GM12891 (cell line): ENCODE results near the gene HTR3C.
"Not testable (repeated sequence)": the region's sequence is repeated elsewhere in the genome, so short reads cannot be mapped to it uniquely, and the experiment has no call there.

Experiments used
- DNase-seq: peaks from one replicate; pipeline ENCODE4 v3.0.0; 2011; ENCODE audit warnings: low spot score; ENCODE audit not compliant: insufficient read length
- FAIRE-seq: peaks from 2 replicates; lab custom pipeline; 2011; peaks lifted over from hg19 to GRCh38; lab: Jason Lieb, UNC
- PAX5 ChIP-seq: IDR thresholded peaks from 2 replicates; pipeline ENCODE4 v1.6.1; 2011; ENCODE audit warnings: low read length, moderate library complexity, mild to moderate bottlenecking; ENCODE audit not compliant: insufficient read depth, severe bottlenecking
- POLR2A ChIP-seq: IDR thresholded peaks from 2 replicates; pipeline ENCODE4 v1.6.1; 2011; ENCODE audit warnings: low read depth, low read length, control low read depth
- POLR2AphosphoS5 ChIP-seq: IDR thresholded peaks from 2 replicates; pipeline ENCODE4 v1.6.1; 2011; ENCODE audit warnings: low read depth, low read length, control low read depth
- POU2F2 ChIP-seq: IDR thresholded peaks from 2 replicates; pipeline ENCODE4 v1.6.1; 2011; ENCODE audit warnings: low read depth, mild to moderate bottlenecking, control low read depth, low read length, moderate library complexity
- SPI1 ChIP-seq: IDR thresholded peaks from 2 replicates; pipeline ENCODE4 v1.6.1; 2011; ENCODE audit warnings: low read depth, low read length, control low read depth
- TAF1 ChIP-seq: IDR thresholded peaks from 2 replicates; pipeline ENCODE4 v1.6.1; 2011; ENCODE audit warnings: low read depth, low read length, control low read depth

HTR3C gene

DNA sequence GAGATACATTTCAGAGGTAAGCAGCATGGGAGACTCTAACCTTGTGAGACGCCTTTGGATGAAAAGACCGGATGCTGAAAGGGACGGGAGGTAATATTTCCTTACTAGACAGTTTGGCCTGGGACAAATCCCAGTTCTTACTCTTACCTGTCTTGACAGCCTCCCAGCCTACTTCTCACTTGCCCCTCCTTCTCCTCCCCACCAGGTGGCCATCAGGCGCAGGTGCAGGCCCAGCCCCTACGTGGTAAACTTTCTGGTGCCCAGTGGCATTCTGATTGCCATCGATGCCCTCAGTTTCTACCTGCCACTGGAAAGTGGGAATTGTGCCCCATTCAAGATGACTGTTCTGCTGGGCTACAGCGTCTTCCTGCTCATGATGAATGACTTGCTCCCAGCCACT, 15.0 kb upstream of the HTR3C start:
- no peak for FAIRE-seq
- TF ChIP-seq PAX5 (no peak), POU2F2 (no peak), POLR2A (no peak), POLR2AphosphoS5 (no peak), SPI1 (no peak), TAF1 (no peak)

GRCh38 chr3:184038307-184038706, 14.5 kb upstream of the HTR3C start:
- FAIRE-seq, DNase-seq: not testable (repeated sequence)

More for the DNA sequence above, 15.0 kb upstream of the HTR3C start:
- DNase-seq: no peak

- TF ChIP-seq POLR2A: no peak
- no peak for TF ChIP-seq PAX5
- no peak for TF ChIP-seq POLR2AphosphoS5
- no peak for TF ChIP-seq TAF1
- no peak for TF ChIP-seq SPI1
- TF ChIP-seq POU2F2: no peak
- no peak for DNase-seq
- FAIRE-seq: no peak
Observed at GRCh38 chr3:184039414-184039813, 13.4 kb upstream of the HTR3C start.

DNA sequence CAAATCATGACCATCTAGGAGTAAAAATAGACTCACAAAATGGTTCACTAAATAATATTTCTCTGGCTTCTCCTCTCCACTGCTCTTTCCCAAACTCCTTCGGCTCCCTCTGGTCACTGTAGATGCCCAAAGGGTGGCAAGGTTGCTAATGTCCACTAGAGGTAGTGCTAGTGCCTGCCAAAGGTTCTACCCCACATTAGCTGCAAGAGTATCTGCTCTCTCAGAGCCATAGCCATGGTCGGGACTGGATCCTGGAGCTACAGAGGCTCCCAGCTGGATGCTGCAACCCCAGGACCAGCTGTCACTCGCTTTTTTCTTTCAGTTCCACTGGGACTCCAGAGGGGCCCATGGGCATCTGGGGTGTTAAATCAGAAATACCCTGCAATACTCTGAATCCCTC, 12.8 kb upstream of the HTR3C start:
- DNase-seq (no peak), FAIRE-seq (no peak)
- TF ChIP-seq POLR2AphosphoS5 (no peak), PAX5 (no peak), POLR2A (no peak), SPI1 (no peak), POU2F2 (no peak), TAF1 (no peak)

GRCh38 chr3:184042617-184043016, 10.2 kb upstream of the HTR3C start:
- FAIRE-seq (no peak), DNase-seq (no peak)
- TF ChIP-seq TAF1: no peak
- no peak for TF ChIP-seq POLR2A
- no peak for TF ChIP-seq POU2F2
- TF ChIP-seq PAX5: no peak
- TF ChIP-seq POLR2AphosphoS5: no peak
- TF ChIP-seq SPI1: no peak

GRCh38 chr3:184045995-184046394, 6.9 kb upstream of the HTR3C start:
- DNase-seq (no peak), FAIRE-seq (no peak)
- no peak for TF ChIP-seq TAF1
- TF ChIP-seq SPI1: no peak
- no peak for TF ChIP-seq POLR2A
- no peak for TF ChIP-seq POU2F2
- TF ChIP-seq PAX5: no peak
- TF ChIP-seq POLR2AphosphoS5: no peak

- FAIRE-seq (no peak), DNase-seq (no peak)
- no peak for TF ChIP-seq TAF1
- TF ChIP-seq POLR2AphosphoS5: no peak
- TF ChIP-seq SPI1: no peak
- no peak for TF ChIP-seq POLR2A
- no peak for TF ChIP-seq PAX5
- no peak for TF ChIP-seq POU2F2
Observed at GRCh38 chr3:184050217-184050847, 2.5 kb upstream of the HTR3C start.

GRCh38 chr3:184058029-184058428, 5.2 kb downstream of the HTR3C start:
- TF ChIP-seq SPI1: no peak
- FAIRE-seq (no peak), DNase-seq (no peak)

DNA sequence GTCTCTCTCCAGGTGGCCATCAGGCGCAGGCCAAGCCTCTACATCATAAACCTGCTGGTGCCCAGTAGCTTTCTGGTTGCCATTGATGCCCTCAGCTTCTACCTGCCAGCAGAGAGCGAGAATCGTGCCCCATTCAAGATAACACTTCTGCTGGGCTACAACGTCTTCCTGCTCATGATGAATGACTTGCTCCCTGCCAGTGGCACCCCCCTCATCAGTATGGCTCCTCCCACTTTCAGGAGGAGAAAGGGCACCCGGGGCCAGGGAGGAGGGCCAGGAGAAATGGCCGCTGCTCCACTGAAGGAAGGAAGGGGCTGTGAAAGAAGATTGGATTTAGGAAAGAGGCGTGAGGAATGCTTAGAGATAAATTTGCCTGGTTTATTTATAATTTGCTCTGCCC, 6.6 kb downstream of the HTR3C start:
- TF ChIP-seq POLR2A (no peak), POLR2AphosphoS5 (no peak), TAF1 (no peak), POU2F2 (no peak), PAX5 (no peak), SPI1 (no peak)
- DNase-seq (no peak), FAIRE-seq (no peak)

- FAIRE-seq (no peak), DNase-seq (no peak)
- TF ChIP-seq PAX5 (no peak), POLR2AphosphoS5 (no peak), SPI1 (no peak), POU2F2 (no peak), POLR2A (no peak), TAF1 (no peak)
Observed at GRCh38 chr3:184062637-184063036, 9.8 kb downstream of the HTR3C start.
